GM19240 (cell line): ENCODE measurements around the gene USP17L29.
"Not testable (repeated sequence)": the region's sequence is repeated elsewhere in the genome, so short reads cannot be mapped to it uniquely, and the experiment has no call there.

Experiments used
- DNase-seq: peaks from one replicate; pipeline ENCODE4 v3.0.0; 2011; ENCODE audit warnings: low spot score; ENCODE audit not compliant: insufficient read length

USP17L29 gene, protein sequence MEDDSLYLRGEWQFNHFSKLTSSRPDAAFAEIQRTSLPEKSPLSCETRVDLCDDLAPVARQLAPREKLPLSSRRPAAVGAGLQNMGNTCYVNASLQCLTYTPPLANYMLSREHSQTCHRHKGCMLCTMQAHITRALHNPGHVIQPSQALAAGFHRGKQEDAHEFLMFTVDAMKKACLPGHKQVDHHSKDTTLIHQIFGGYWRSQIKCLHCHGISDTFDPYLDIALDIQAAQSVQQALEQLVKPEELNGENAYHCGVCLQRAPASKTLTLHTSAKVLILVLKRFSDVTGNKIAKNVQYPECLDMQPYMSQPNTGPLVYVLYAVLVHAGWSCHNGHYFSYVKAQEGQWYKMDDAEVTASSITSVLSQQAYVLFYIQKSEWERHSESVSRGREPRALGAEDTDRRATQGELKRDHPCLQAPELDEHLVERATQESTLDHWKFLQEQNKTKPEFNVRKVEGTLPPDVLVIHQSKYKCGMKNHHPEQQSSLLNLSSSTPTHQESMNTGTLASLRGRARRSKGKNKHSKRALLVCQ

GRCh38 chr4:9353338-9353737 is at the start of gene USP17L29:
TSS of gene USP17L29 (plus strand) at chr4:9353638. CDS start at chr4:9353638, 0 bp downstream.
- DNase-seq: not testable (repeated sequence)

DNA sequence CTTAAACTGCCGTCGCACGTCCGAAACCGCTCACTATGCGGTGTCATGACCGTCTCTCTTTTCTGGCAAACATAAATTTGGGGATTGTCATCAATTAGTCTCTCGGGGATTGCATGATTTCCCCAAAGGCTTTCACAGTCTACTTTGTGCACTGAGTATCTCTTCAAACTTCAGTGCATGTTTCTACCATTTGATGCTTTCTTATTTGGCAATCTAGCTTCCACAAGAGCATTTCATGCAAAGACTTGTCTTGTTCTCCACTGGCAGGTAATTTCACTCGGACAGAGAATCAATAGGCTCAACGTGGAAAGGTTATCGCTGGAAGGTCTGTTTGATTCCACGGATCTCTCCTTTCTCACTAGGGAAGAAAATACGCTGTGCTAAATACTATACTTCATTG is 29.2 kb upstream of the USP17L29 start:
- not testable (repeated sequence) for DNase-seq

GRCh38 chr4:9324865-9325264 is 28.6 kb upstream of the USP17L29 start, which contains the start of gene USP17L24:
TSS of gene USP17L24 (plus strand) at chr4:9325165. CDS start at chr4:9325165, 0 bp downstream.
- DNase-seq: not testable (repeated sequence)

DNA sequence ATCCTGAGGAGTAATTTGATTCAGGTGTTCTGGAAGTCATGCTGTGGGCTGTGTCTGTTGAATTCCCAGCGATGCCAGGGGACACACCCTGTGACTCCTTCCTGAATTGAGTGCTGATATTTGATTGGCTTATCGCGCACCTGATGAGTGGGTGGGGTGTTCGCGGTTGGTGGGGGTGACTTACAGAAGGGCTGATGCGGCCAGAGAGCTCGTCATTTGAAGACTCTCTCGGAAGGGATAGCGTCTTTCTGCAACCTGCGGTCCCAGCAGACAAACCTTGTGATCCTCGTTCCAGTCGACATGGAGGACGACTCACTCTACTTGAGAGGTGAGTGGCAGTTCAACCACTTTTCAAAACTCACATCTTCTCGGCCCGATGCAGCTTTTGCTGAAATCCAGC is 23.8 kb upstream of the USP17L29 start, which contains the start of gene USP17L25:
Gene USP17L25 (plus strand): TSS at position 301 of the 400 bp plus-strand sequence. CDS start 0 bp downstream, at position 301.
- not testable (repeated sequence) for DNase-seq

GRCh38 chr4:9334358-9334757 is 19.1 kb upstream of the USP17L29 start, which contains the start of gene USP17L26:
TSS of gene USP17L26 (plus strand) at chr4:9334658. CDS start at chr4:9334658, 0 bp downstream.
- not testable (repeated sequence) for DNase-seq

- DNase-seq: not testable (repeated sequence)
These were observed 14.3 kb upstream of the USP17L29 start, which contains the start of gene USP17L5 for GRCh38 chr4:9339103-9339502. TSS of gene USP17L5 (plus strand) at chr4:9339403. CDS start at chr4:9339403, 0 bp downstream.

- DNase-seq: not testable (repeated sequence)
These were observed 9.6 kb upstream of the USP17L29 start, which contains the start of gene USP17L27 for GRCh38 chr4:9343848-9344247. TSS of gene USP17L27 (plus strand) at chr4:9344148. CDS start at chr4:9344148, 0 bp downstream.

DNA sequence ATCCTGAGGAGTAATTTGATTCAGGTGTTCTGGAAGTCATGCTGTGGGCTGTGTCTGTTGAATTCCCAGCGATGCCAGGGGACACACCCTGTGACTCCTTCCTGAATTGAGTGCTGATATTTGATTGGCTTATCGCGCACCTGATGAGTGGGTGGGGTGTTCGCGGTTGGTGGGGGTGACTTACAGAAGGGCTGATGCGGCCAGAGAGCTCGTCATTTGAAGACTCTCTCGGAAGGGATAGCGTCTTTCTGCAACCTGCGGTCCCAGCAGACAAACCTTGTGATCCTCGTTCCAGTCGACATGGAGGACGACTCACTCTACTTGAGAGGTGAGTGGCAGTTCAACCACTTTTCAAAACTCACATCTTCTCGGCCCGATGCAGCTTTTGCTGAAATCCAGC is 4.8 kb upstream of the USP17L29 start, which contains the start of gene USP17L28:
Gene USP17L28 (plus strand): TSS at position 301 of the 400 bp plus-strand sequence. CDS start 0 bp downstream, at position 301.
- DNase-seq: not testable (repeated sequence)

DNA sequence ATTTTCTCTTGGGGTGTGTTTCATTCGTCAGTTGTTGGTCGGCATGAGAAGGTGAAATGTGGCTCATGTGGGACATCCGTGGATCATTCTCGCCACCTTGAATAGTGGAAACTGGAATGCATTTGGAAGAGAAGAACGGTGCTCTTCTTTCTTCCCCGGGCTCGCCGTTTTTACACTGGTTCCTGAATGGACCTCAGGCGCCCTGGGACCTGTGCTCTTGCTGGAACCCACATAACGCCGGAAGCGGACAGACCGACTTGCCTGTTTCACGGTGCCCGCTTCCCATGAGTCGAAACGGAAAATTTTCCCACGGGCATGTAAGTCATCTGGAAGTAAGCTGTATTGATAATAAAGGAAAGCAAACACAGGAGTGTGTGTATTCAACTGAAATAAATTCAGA is 2.6 kb upstream of the USP17L29 start:
- DNase-seq: not testable (repeated sequence)

DNA sequence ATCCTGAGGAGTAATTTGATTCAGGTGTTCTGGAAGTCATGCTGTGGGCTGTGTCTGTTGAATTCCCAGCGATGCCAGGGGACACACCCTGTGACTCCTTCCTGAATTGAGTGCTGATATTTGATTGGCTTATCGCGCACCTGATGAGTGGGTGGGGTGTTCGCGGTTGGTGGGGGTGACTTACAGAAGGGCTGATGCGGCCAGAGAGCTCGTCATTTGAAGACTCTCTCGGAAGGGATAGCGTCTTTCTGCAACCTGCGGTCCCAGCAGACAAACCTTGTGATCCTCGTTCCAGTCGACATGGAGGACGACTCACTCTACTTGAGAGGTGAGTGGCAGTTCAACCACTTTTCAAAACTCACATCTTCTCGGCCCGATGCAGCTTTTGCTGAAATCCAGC is 9.4 kb downstream of the USP17L29 start, which contains the start of gene USP17L30:
Gene USP17L30 (plus strand): TSS at position 301 of the 400 bp plus-strand sequence. CDS start 0 bp downstream, at position 301.
- DNase-seq: not testable (repeated sequence)

DNA sequence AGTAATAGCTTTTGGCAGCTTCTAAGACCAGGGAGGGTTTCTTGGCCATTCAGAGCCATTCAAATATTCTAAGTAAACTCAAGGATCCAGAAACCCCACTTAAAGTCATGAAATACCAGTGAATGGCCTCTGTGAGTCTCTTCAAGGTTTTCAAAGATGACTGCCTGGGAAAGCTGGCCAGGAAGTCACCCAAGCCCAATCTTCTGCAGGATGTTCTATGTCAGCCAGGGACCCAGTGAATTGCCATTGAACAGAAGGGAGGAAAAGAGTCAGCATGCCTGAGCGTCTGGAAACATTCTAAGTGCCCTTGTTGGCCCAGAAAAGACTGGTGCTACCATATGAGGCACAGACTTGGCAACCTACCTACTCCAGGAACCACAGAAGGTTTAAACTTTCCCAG is 26.4 kb downstream of the USP17L29 start:
- not testable (repeated sequence) for DNase-seq

GRCh38 chr4:9381012-9381534 is 27.6 kb downstream of the USP17L29 start:
- not testable (repeated sequence) for DNase-seq

GRCh38 chr4:9384126-9384525 is 30.7 kb downstream of the USP17L29 start:
- no peak for DNase-seq

GRCh38 chr4:9389001-9389400 is 35.6 kb downstream of the USP17L29 start:
- not testable (repeated sequence) for DNase-seq
